Measurements from ENCODE around the gene PNKD. TPM values are rescaled to one million over a fixed set of nuclear protein-coding genes. Genes with fewer than 3 reads are reported as not detected.

Gene PNKD
- total and polyA plus RNA-seq, 2 experiments from 2014 or later: 28.2 to 83.3 TPM

DNA sequence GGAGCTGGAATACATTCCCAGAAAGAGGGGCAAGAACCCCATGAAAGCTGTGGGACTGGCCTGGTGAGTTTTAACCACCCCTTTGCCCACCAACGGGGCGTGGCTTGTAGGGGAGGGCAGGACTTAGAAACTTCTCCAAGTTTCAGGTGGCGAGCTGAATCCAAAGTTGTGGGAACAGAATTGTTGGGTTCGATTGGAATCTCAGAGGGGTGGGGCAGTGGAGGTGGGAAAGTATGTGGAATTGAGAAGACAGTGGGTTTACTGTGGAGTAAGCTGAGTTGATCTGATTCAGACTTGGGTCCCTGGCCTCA lies 1.1 kb downstream of the PNKD start:
- peaks cover 23% of the 10 kb centered on the region for H3K4me1 Mint-ChIP-seq
- no peak for TF ChIP-seq POLR2AphosphoS5 (IDR thresholded peaks at IDR 0.05; ENCODE audit: low read depth)
- TF ChIP-seq, protein P1, sequence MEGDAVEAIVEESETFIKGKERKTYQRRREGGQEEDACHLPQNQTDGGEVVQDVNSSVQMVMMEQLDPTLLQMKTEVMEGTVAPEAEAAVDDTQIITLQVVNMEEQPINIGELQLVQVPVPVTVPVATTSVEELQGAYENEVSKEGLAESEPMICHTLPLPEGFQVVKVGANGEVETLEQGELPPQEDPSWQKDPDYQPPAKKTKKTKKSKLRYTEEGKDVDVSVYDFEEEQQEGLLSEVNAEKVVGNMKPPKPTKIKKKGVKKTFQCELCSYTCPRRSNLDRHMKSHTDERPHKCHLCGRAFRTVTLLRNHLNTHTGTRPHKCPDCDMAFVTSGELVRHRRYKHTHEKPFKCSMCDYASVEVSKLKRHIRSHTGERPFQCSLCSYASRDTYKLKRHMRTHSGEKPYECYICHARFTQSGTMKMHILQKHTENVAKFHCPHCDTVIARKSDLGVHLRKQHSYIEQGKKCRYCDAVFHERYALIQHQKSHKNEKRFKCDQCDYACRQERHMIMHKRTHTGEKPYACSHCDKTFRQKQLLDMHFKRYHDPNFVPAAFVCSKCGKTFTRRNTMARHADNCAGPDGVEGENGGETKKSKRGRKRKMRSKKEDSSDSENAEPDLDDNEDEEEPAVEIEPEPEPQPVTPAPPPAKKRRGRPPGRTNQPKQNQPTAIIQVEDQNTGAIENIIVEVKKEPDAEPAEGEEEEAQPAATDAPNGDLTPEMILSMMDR (conservative IDR thresholded peaks at IDR 0.05; ENCODE audit: low read depth in 2 of 2): no peak
- no peak for TF ChIP-seq ZNF114 (CRISPR knock-in tag; IDR thresholded peaks at IDR 0.05)
- TF ChIP-seq CREB1 (CRISPR knock-in tag; IDR thresholded peaks at IDR 0.05; ENCODE audit: low read depth): no peak
- TF ChIP-seq ZNF331 (CRISPR knock-in tag; IDR thresholded peaks at IDR 0.05; ENCODE audit: low read depth): no peak
- Histone ChIP-seq H3K4me2 (peak overlapping the region; percentile 98), H3K79me2 (replicated peaks; ENCODE audit: insufficient read depth) (peaks cover 17% of the 10 kb centered on the region), H3K4me1 (ENCODE audit: insufficient read depth) (peaks cover 13% of the 10 kb centered on the region), H3K27ac (ENCODE audit: low read depth) (no peak overlapping the region), H3F3A (replicated peaks; ENCODE audit: low read depth) (no peaks in the 10 kb centered on the region), H2AFZ (no peak overlapping the region), H4K20me1 (replicated peaks; ENCODE audit: insufficient read depth) (no peaks in the 10 kb centered on the region; the same call in 1 of the 2 replicates), H3K4me3 (peak overlapping the region; percentile 96), H3K36me3 (ENCODE audit: insufficient read depth) (peaks cover 10% of the 10 kb centered on the region), H3K9me2 (ENCODE audit: insufficient read depth) (no peaks in the 10 kb centered on the region), H3K27me3 (ENCODE audit: insufficient read depth) (no peaks in the 10 kb centered on the region)
- no peak for ATAC-seq
- H3K9me3 Mint-ChIP-seq: no peaks in the 10 kb centered on the region
- peaks cover 37% of the 10 kb centered on the region for H3K36me3 Mint-ChIP-seq (ENCODE audit: low read depth)
- peak; percentile 17 for DNase-seq (ENCODE audit: low spot score)
- no peak overlapping the region for H3K27ac Mint-ChIP-seq
- H3K27me3 Mint-ChIP-seq (ENCODE audit: insufficient read depth, low read depth, poor library complexity): peaks cover 15% of the 10 kb centered on the region
- peak overlapping the region; percentile 89 for H3K4me3 Mint-ChIP-seq

DNA sequence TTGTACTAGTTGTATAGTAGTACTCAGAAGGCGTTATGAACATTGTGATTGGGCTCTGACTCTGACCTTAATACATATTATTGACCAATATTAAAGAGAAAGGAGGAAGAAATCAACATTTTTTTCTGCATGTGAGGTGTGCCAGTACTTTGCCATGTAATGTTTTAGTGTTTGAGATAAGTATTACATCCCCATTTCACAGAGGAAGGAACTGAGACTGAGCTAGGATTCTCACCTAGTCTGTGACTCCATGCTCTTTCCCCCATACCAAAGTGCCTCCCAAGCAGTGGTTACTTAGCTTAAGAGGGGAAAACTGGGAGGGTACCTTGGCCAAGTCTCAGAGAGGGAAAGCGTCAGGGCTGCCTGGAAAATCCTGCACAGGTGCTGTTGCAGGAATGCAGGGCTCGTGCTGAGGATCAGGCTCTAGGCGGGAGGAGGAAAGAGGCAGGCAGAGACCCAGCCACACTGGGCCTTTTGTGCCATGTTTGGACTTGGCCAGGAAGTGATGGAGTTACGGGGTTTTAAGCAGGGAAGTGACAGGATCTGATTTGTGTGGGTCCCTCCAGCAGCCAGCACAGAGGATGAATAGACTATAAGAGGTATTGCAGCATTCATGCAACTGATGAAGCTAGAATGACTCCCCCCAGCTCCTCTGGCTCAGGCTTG lies 1.7 kb downstream of the PNKD start:
- Mint-ChIP-seq H3K27ac (no peak overlapping the region), H3K4me3 (peak overlapping the region; percentile 89), H3K27me3 (ENCODE audit: insufficient read depth, low read depth, poor library complexity) (peaks cover 14% of the 10 kb centered on the region), H3K36me3 (ENCODE audit: low read depth) (peaks cover 35% of the 10 kb centered on the region), H3K4me1 (peaks cover 23% of the 10 kb centered on the region), H3K9me3 (no peaks in the 10 kb centered on the region)
- ATAC-seq (no peak), DNase-seq (ENCODE audit: low spot score) (no peak)
- peak overlapping the region; percentile 98; the same call in 1 of the 2 replicates for H3K4me2 ChIP-seq
- TF ChIP-seq, protein P2, sequence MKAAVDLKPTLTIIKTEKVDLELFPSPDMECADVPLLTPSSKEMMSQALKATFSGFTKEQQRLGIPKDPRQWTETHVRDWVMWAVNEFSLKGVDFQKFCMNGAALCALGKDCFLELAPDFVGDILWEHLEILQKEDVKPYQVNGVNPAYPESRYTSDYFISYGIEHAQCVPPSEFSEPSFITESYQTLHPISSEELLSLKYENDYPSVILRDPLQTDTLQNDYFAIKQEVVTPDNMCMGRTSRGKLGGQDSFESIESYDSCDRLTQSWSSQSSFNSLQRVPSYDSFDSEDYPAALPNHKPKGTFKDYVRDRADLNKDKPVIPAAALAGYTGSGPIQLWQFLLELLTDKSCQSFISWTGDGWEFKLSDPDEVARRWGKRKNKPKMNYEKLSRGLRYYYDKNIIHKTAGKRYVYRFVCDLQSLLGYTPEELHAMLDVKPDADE (IDR thresholded peaks at IDR 0.05): no peak
- TF ChIP-seq ZNF331 (CRISPR knock-in tag; IDR thresholded peaks at IDR 0.05; ENCODE audit: low read depth) (no peak), POLR2AphosphoS5 (IDR thresholded peaks at IDR 0.05; ENCODE audit: low read depth) (no peak), ZNF114 (CRISPR knock-in tag; IDR thresholded peaks at IDR 0.05) (no peak), JUNB (IDR thresholded peaks at IDR 0.05; ENCODE audit: unreplicated experiment) (no peak)
- TF ChIP-seq, protein P3, sequence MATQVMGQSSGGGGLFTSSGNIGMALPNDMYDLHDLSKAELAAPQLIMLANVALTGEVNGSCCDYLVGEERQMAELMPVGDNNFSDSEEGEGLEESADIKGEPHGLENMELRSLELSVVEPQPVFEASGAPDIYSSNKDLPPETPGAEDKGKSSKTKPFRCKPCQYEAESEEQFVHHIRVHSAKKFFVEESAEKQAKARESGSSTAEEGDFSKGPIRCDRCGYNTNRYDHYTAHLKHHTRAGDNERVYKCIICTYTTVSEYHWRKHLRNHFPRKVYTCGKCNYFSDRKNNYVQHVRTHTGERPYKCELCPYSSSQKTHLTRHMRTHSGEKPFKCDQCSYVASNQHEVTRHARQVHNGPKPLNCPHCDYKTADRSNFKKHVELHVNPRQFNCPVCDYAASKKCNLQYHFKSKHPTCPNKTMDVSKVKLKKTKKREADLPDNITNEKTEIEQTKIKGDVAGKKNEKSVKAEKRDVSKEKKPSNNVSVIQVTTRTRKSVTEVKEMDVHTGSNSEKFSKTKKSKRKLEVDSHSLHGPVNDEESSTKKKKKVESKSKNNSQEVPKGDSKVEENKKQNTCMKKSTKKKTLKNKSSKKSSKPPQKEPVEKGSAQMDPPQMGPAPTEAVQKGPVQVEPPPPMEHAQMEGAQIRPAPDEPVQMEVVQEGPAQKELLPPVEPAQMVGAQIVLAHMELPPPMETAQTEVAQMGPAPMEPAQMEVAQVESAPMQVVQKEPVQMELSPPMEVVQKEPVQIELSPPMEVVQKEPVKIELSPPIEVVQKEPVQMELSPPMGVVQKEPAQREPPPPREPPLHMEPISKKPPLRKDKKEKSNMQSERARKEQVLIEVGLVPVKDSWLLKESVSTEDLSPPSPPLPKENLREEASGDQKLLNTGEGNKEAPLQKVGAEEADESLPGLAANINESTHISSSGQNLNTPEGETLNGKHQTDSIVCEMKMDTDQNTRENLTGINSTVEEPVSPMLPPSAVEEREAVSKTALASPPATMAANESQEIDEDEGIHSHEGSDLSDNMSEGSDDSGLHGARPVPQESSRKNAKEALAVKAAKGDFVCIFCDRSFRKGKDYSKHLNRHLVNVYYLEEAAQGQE (IDR thresholded peaks at IDR 0.05; ENCODE audit: unreplicated experiment): no peak
- no peak overlapping the region for H2AFZ ChIP-seq
- no peaks in the 10 kb centered on the region; the same call in 1 of the 2 replicates for H4K20me1 ChIP-seq (replicated peaks; ENCODE audit: insufficient read depth)
- H3K27ac ChIP-seq (ENCODE audit: low read depth): no peak overlapping the region
- peaks cover 13% of the 10 kb centered on the region for H3K4me1 ChIP-seq (ENCODE audit: insufficient read depth)
- H3K4me3 ChIP-seq: peak overlapping the region; percentile 96
- no peaks in the 10 kb centered on the region for H3K27me3 ChIP-seq (ENCODE audit: insufficient read depth)
- H3K36me3 ChIP-seq (ENCODE audit: insufficient read depth): peaks cover 10% of the 10 kb centered on the region
- H3K9me2 ChIP-seq (ENCODE audit: insufficient read depth): no peaks in the 10 kb centered on the region
- peaks cover 17% of the 10 kb centered on the region for H3K79me2 ChIP-seq (replicated peaks; ENCODE audit: insufficient read depth)
- no peaks in the 10 kb centered on the region for H3F3A ChIP-seq (replicated peaks; ENCODE audit: low read depth)
